Sciatic nerve (tissue), 2 donors: ENCODE data around the gene CUL9. TPM values are rescaled to one million over a fixed set of nuclear protein-coding genes. Genes with fewer than 3 reads are reported as not detected.

Source experiments
- ATAC-seq: fragments of 200-7000 bp; cut with Tn5 transposase; one replicate; pipeline ENCODE4 v1.9.1; 2020; ENCODE audit warnings: mild to moderate bottlenecking, moderate library complexity
- DNase-seq: peaks from one replicate; pipeline ENCODE4 v3.0.0-alpha.2; 2020; ENCODE audit warnings: low spot score
- intact Hi-C: fragments of 100-400 bp; cut with DNase I; formaldehyde crosslinking; loops from one replicate; pipeline ENCODE4 v1.14.2; 2022
- total RNA-seq: library from RNA; stranded (reverse); fragmentation: NEBNext Ultra II Directional; extraction: Animal tissue kit (Norgen Biotek cat#: 25700); gene quantifications from one replicate; pipeline ENCODE4 v1.2.1, GENCODE V29; 2021
- donor health status: DM: no; HTN: no; CAD: no.
- donor health status: DM: no; HTN: no; CAD: no.

Gene CUL9
- total RNA-seq, 1 donor from 2014 or later: 42.9 TPM

GRCh38 chr6:43262780-43263313, 80.9 kb downstream of the CUL9 start:
- ATAC-seq (no peak), DNase-seq (no peak)
- intact Hi-C loops: no loop called here

- ATAC-seq (peak; percentile 83), DNase-seq (peak; percentile 81)
- intact Hi-C loops: no loop called here
These were observed 81.5 kb downstream of the CUL9 start for GRCh38 chr6:43263314-43264178.

- intact Hi-C loops: no loop called here
- ATAC-seq: no peak
- no peak for DNase-seq
These were observed 82.7 kb downstream of the CUL9 start for GRCh38 chr6:43264599-43265145.

GRCh38 chr6:43265564-43265963, 83.6 kb downstream of the CUL9 start:
- ATAC-seq (no peak), DNase-seq (no peak)
- intact Hi-C loops: no loop called here

- intact Hi-C loops: no loop called here
- ATAC-seq (no peak), DNase-seq (no peak)
These were observed 85.8 kb downstream of the CUL9 start for GRCh38 chr6:43267619-43268354.

- DNase-seq (no peak), ATAC-seq (peak; percentile 64)
- intact Hi-C loops: no loop called here
These were observed 86.3 kb downstream of the CUL9 start for GRCh38 chr6:43268355-43268700.

- ATAC-seq: no peak
- DNase-seq: no peak
- intact Hi-C loops: no loop called here
These were observed 86.8 kb downstream of the CUL9 start for GRCh38 chr6:43268782-43269272.

- intact Hi-C loops: no loop called here
These were observed 87.4 kb downstream of the CUL9 start for GRCh38 chr6:43269273-43270007.

GRCh38 chr6:43271103-43271815, 89.3 kb downstream of the CUL9 start:
- intact Hi-C loops: no loop called here
- no peak for DNase-seq

More at GRCh38 chr6:43269273-43270007, 87.4 kb downstream of the CUL9 start:
- ATAC-seq: peak; percentile 15
- no peak for DNase-seq

GRCh38 chr6:43271944-43272343, 89.9 kb downstream of the CUL9 start:
- no peak for ATAC-seq
- intact Hi-C loops: no loop called here
- no peak for DNase-seq

More at GRCh38 chr6:43271103-43271815, 89.3 kb downstream of the CUL9 start:
- no peak for ATAC-seq

GRCh38 chr6:43273707-43274106, 91.7 kb downstream of the CUL9 start:
- intact Hi-C loops: no loop called here
- DNase-seq (no peak), ATAC-seq (no peak)

Other genes starting within 250 kb of the CUL9 start
- gene GNMT, start 221.4 kb upstream of the CUL9 start, total RNA-seq: 1.8 TPM
- 20.4 TPM for gene PEX6, start 203.0 kb upstream of the CUL9 start, total RNA-seq
- gene PPP2R5D, start 197.6 kb upstream of the CUL9 start, total RNA-seq: 31.1 TPM
- 46.0 TPM for gene MEA1, start 168.2 kb upstream of the CUL9 start, total RNA-seq
- gene KLHDC3, start 167.9 kb upstream of the CUL9 start, total RNA-seq: 53.4 TPM
- gene RRP36, start 160.6 kb upstream of the CUL9 start, total RNA-seq: 34.6 TPM
- 20.9 TPM for gene CUL7, start 128.3 kb upstream of the CUL9 start, total RNA-seq
- 40.4 TPM for gene MRPL2, start 122.8 kb upstream of the CUL9 start, total RNA-seq
- gene KLC4, start 122.6 kb upstream of the CUL9 start, total RNA-seq: 35.5 TPM
- 11.0 TPM for gene PTK7, start 105.9 kb upstream of the CUL9 start, total RNA-seq
- 32.6 TPM for gene SRF, start 10.9 kb upstream of the CUL9 start, total RNA-seq
- 45.9 TPM for gene DNPH1, start 47.3 kb downstream of the CUL9 start, total RNA-seq
- 0.04 TPM for gene TTBK1, start 61.3 kb downstream of the CUL9 start, total RNA-seq
- gene SLC22A7, start 116.1 kb downstream of the CUL9 start, total RNA-seq: not detected
- 3.8 TPM for gene CRIP3, start 126.6 kb downstream of the CUL9 start, total RNA-seq
- gene ZNF318, start 187.5 kb downstream of the CUL9 start, total RNA-seq: 26.6 TPM
- 31.7 TPM for gene ABCC10, start 245.3 kb downstream of the CUL9 start, total RNA-seq